Measurements from ENCODE around the gene MTARC2.

Gene MTARC2

GRCh38 chr1:220828179-220828490, 80.0 kb downstream of the MTARC2 start:
- DNase-seq (ENCODE audit: low spot score): no peak

GRCh38 chr1:220828950-220829586, 80.9 kb downstream of the MTARC2 start:
- no peak for DNase-seq (ENCODE audit: low spot score)

GRCh38 chr1:220833436-220833835, 85.3 kb downstream of the MTARC2 start:
- no peak for DNase-seq (ENCODE audit: low spot score)

Data from ecto neural progenitor cell (in vitro differentiated cells).